ENCODE data around the gene TOP3A.

GRCh38 chr17:18245038-18245776 is 69.6 kb downstream of the TOP3A start:
- TF ChIP-seq CTCF (IDR thresholded peaks at IDR 0.05), result no peak
- no peak for TF ChIP-seq EZH2phosphoT487 (IDR thresholded peaks at IDR 0.05)
